ENCODE data around the gene PHACTR4.
"Not testable (repeated sequence)": the region's sequence is repeated elsewhere in the genome, so short reads cannot be mapped to it uniquely, and the experiment has no call there.

Gene PHACTR4

GRCh38 chr1:28482702-28483101 lies 113.2 kb downstream of the PHACTR4 start:
- peaks cover 6% of the 10 kb centered on the region for H3K36me3 Mint-ChIP-seq
- H3K9me3 Mint-ChIP-seq: no peaks in the 10 kb centered on the region
- H3K27me3 Mint-ChIP-seq: no peaks in the 10 kb centered on the region
- no peak overlapping the region for H3K4me3 Mint-ChIP-seq
- no peak overlapping the region for H3K27ac Mint-ChIP-seq
- no peaks in the 10 kb centered on the region for H3K4me1 Mint-ChIP-seq

DNA sequence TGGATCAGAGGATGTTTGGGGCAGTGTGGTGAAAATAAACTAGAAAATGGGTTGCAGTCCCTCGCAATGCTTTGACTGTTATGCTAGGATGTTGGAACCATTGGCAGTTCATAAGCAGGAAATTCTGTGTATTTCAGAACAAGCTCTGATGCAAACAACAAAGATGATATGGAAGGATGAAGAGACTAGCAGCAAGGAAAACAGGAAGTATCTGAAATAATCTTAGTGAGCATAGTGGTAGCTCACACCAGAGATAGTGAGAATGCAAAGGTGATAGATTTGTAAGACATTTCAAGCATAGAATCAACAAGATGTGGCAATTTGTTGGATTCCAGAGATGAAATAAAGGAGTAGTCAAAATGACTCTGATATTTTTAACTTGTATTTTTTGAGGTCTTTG lies 125.2 kb downstream of the PHACTR4 start:
- Mint-ChIP-seq H3K27ac (peak overlapping the region; percentile 56), H3K27me3 (no peaks in the 10 kb centered on the region), H3K36me3 (peaks cover 9% of the 10 kb centered on the region), H3K4me1 (peaks cover 18% of the 10 kb centered on the region), H3K4me3 (no peak overlapping the region), H3K9me3 (no peaks in the 10 kb centered on the region)

DNA sequence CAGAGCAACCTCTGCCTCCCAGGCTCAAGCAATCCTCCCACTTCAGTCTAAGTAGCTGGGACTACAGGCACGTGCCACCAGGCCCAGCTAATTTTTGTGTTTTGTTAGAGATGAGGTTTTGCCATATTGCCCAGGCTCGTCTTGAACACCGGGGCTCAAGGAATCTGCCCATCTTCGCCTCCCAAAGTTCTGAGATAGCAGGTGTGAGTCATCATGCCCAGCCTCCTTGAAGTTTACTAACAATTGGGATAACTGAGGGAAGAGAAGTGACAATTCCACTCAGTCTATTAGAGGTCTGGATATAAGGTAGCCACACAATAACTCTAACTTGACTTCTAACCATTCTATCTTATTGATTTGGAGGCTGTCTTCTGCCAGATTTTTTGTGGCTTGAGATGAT lies 130.0 kb downstream of the PHACTR4 start:
- Mint-ChIP-seq H3K9me3 (no peaks in the 10 kb centered on the region), H3K27ac (no peak overlapping the region), H3K4me1 (peaks cover 10% of the 10 kb centered on the region), H3K4me3 (no peak overlapping the region), H3K36me3 (peaks cover 4% of the 10 kb centered on the region), H3K27me3 (no peaks in the 10 kb centered on the region)

GRCh38 chr1:28501925-28502324 lies 132.4 kb downstream of the PHACTR4 start:
- peaks cover 7% of the 10 kb centered on the region for H3K4me1 Mint-ChIP-seq
- H3K27ac Mint-ChIP-seq: no peak overlapping the region
- H3K4me3 Mint-ChIP-seq: no peak overlapping the region

GRCh38 chr1:28503117-28503516 lies 133.6 kb downstream of the PHACTR4 start:
- H3K4me3 Mint-ChIP-seq: no peak overlapping the region
- H3K4me1 Mint-ChIP-seq: peaks cover 7% of the 10 kb centered on the region
- H3K9me3 Mint-ChIP-seq: no peaks in the 10 kb centered on the region
- no peaks in the 10 kb centered on the region for H3K27me3 Mint-ChIP-seq
- H3K27ac Mint-ChIP-seq: no peak overlapping the region
- peaks cover 24% of the 10 kb centered on the region for H3K36me3 Mint-ChIP-seq

More at GRCh38 chr1:28501925-28502324, 132.4 kb downstream of the PHACTR4 start:
- no peaks in the 10 kb centered on the region for H3K27me3 Mint-ChIP-seq
- H3K9me3 Mint-ChIP-seq: no peaks in the 10 kb centered on the region
- peaks cover 12% of the 10 kb centered on the region for H3K36me3 Mint-ChIP-seq

- Mint-ChIP-seq H3K27ac (peak within 1 kb of the TSS; percentile 100), H3K9me3 (no peaks in the 10 kb centered on the region), H3K36me3 (peaks cover 46% of the 10 kb centered on the region), H3K4me1 (peaks cover 29% of the 10 kb centered on the region), H3K27me3 (no peaks in the 10 kb centered on the region), H3K4me3 (peak within 1 kb of the TSS; percentile 99)
These were observed 136.1 kb downstream of the PHACTR4 start, which contains the start of gene RCC1 for GRCh38 chr1:28505406-28506187. RCC1 (plus strand) TSS chr1:28506043; CDS start chr1:28529867, 23,824 bp downstream.

DNA sequence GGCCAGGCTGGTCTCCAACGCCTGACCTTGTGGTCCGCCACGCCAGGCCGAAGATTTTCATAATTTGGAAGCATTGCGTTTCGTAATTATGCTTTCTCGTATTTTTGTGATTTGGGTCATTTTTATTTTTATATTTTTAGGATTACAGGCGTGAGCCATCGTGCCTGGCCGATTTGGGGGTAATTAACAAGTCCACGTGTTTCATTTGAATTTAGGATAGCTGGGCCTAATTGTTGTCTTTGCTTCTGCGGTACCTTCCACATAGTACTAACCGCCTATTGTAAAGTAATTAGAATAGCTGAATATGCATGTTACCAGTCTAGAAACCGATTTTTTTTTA lies 137.3 kb downstream of the PHACTR4 start:
- peaks cover 33% of the 10 kb centered on the region for H3K4me1 Mint-ChIP-seq
- peaks cover 48% of the 10 kb centered on the region for H3K36me3 Mint-ChIP-seq
- peak overlapping the region; percentile 100 for H3K27ac Mint-ChIP-seq
- no peaks in the 10 kb centered on the region for H3K27me3 Mint-ChIP-seq
- peak overlapping the region; percentile 99 for H3K4me3 Mint-ChIP-seq
- no peaks in the 10 kb centered on the region for H3K9me3 Mint-ChIP-seq

- Mint-ChIP-seq H3K36me3 (peaks cover 51% of the 10 kb centered on the region), H3K9me3 (no peaks in the 10 kb centered on the region), H3K4me1 (peaks cover 36% of the 10 kb centered on the region), H3K4me3 (peak overlapping the region; percentile 99), H3K27me3 (no peaks in the 10 kb centered on the region), H3K27ac (peak overlapping the region; percentile 100)
These were observed 137.7 kb downstream of the PHACTR4 start for GRCh38 chr1:28507247-28507645.

DNA sequence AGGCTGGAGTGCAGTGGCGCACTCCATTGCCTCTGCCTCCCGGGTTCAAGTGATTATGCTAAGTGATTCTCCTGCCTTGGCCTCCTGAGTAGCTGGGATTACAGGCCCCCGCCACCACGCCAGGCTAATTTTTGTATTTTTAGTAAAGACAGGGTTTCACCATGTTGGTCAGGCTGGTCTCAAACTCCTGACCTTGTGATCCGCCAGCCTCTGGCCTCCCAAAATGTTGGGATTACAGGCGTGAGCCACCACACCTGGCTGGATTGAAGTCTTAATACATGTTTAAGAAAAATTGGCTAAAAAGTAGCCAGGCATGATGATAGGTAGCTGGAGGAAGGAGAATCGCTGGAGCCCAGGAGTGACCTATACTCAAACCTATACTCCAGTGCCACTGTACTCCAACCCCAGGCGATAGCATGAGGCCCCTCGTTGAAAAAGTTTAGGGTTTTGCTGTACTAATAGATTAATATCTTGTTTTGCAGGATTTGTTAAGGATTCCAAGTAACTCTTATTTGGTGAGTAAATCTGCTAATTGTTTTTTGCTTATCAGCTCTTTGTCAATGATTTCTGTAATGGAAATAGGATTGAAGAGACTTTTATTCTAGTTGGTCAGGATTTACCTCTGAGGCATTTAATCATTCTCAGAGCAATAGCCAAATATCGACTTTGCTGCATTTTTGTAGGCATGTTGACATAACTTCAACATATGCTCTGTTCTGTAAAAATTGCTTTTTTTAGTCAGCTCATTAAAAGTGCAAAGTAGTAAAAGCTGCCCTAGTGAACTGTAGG lies 138.3 kb downstream of the PHACTR4 start:
- Mint-ChIP-seq H3K36me3 (peaks cover 55% of the 10 kb centered on the region), H3K4me1 (peaks cover 41% of the 10 kb centered on the region), H3K4me3 (peak overlapping the region; percentile 99), H3K27me3 (no peaks in the 10 kb centered on the region), H3K9me3 (no peaks in the 10 kb centered on the region), H3K27ac (peak overlapping the region; percentile 100)

DNA sequence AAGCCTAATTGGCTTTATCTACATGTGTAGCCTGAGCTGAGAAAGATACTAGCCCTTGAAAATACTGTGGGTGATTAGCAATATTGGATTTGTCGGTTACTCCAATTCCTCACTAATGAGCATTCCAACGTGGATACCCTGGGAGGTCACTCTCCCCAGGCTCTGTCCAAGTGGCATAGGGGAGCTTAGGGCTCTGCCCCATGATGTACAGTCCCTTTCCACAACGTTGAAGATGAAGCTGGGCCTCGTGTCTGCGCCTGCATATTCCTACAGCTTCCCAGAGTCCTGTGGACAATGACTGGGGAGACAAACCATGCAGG lies 138.9 kb downstream of the PHACTR4 start:
- Mint-ChIP-seq H3K36me3 (peaks cover 55% of the 10 kb centered on the region), H3K4me3 (peak overlapping the region; percentile 99), H3K27me3 (no peaks in the 10 kb centered on the region), H3K9me3 (no peaks in the 10 kb centered on the region), H3K4me1 (peaks cover 41% of the 10 kb centered on the region), H3K27ac (peak overlapping the region; percentile 100)

DNA sequence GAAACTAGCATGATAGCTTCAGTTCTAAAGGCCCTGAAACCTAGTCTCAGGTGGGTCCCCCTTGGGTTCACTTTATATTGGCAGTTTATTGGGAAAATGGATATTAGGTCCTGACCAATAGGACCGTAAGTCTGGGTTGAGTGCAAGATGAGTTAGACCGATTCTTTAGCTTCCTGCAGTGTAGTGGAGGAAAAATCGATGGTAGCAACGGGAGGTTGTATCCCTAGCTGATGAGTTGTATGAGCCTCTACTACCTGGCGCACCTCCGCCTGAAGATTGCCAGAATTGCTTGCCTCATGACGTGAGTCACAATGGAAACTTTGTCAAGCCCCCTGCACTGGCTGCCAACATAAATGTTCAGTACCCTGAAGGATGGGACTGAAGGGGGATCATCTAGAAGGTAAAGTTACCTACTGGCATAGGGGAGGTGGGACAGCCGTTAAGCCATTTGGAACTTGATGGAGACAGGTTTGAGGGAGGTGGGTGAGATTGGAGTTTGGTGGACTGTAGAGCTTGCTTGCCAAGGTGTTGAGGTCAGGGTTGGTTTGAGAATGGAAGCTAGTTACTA lies 140.2 kb downstream of the PHACTR4 start:
- H3K36me3 Mint-ChIP-seq: peaks cover 57% of the 10 kb centered on the region
- H3K27ac Mint-ChIP-seq: peak overlapping the region; percentile 100
- H3K4me3 Mint-ChIP-seq: peak overlapping the region; percentile 99
- H3K27me3 Mint-ChIP-seq: no peaks in the 10 kb centered on the region
- H3K4me1 Mint-ChIP-seq: peaks cover 43% of the 10 kb centered on the region
- H3K9me3 Mint-ChIP-seq: no peaks in the 10 kb centered on the region

GRCh38 chr1:28510273-28510969 lies 140.9 kb downstream of the PHACTR4 start:
- H3K27me3 Mint-ChIP-seq: no peaks in the 10 kb centered on the region
- H3K4me1 Mint-ChIP-seq: peaks cover 43% of the 10 kb centered on the region
- peaks cover 57% of the 10 kb centered on the region for H3K36me3 Mint-ChIP-seq
- peak overlapping the region; percentile 99 for H3K4me3 Mint-ChIP-seq
- H3K9me3 Mint-ChIP-seq: no peaks in the 10 kb centered on the region
- peak overlapping the region; percentile 100 for H3K27ac Mint-ChIP-seq

DNA sequence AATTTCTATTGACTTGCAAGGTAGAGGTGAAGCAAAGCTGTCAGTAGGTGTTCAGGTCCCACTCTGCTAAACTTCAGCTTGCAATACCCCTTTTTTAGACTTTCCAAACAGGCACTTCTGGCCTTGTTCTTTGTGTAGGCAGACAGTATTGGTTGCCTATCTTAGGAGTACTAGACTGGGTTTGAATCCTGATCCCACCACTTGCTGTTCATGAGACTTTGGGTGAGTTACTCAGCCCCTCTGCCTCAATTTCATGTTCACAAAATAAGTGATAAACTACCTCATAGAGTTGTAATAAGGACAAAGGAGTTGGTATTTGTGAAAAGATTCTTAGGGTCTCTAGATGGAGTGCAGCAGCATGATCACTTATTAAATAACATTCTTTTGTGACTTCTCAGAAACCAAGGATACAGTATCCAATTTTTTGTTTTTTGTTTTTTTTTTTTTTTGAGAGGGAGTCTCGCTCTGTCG lies 141.5 kb downstream of the PHACTR4 start:
- H3K36me3 Mint-ChIP-seq: peaks cover 52% of the 10 kb centered on the region
- H3K9me3 Mint-ChIP-seq: no peaks in the 10 kb centered on the region
- H3K4me1 Mint-ChIP-seq: peaks cover 39% of the 10 kb centered on the region
- peak overlapping the region; percentile 100 for H3K27ac Mint-ChIP-seq
- H3K27me3 Mint-ChIP-seq: no peaks in the 10 kb centered on the region
- H3K4me3 Mint-ChIP-seq: peak overlapping the region; percentile 99

DNA sequence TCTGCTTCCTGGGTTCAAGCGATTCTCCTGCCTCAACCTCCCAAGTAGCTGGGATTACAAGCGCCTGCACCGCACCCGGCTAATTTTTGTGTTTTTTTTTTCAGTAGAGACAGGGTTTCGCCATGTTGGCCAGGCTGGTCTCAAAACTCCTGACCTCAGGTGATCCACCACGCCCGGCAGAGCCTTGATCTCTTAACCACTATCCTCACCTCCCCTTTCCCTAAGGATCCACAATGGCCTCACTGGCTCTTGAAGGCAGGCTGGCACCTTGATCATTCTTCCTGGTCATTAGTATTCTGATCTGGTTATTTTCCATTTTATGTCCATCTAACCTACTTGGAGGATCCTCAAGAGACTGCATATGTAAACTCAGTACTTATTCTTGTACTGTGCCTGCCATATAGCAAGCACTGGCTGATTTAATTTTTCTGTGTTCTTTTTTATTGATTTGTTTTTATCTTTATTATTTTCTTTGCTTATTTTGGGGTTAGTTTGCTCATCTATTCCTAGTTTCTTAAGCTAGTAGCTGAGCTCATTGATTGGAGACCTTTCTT lies 142.6 kb downstream of the PHACTR4 start:
- Mint-ChIP-seq H3K27ac (peak overlapping the region; percentile 88), H3K4me3 (peak overlapping the region; percentile 99), H3K27me3 (no peaks in the 10 kb centered on the region), H3K36me3 (peaks cover 44% of the 10 kb centered on the region), H3K9me3 (no peaks in the 10 kb centered on the region), H3K4me1 (peaks cover 44% of the 10 kb centered on the region)

- H3K27ac Mint-ChIP-seq: peak overlapping the region; percentile 82
- not testable (repeated sequence) for H3K9me3 Mint-ChIP-seq, H3K4me3 Mint-ChIP-seq, H3K27me3 Mint-ChIP-seq
- peaks cover 47% of the 10 kb centered on the region for H3K4me1 Mint-ChIP-seq
- H3K36me3 Mint-ChIP-seq: peaks cover 25% of the 10 kb centered on the region
These were observed 144.9 kb downstream of the PHACTR4 start for GRCh38 chr1:28514445-28514933.

Measured in activated naive CD4-positive, alpha-beta T cell treated with anti-CD3 and anti-CD28 coated beads, Interleukin-2, amount 50 U/mL, for 24 hours (primary cell).